GM19193 (cell line): Measurements from ENCODE around the gene GALNT13.

Experiments used
- POLR2A ChIP-seq: IDR thresholded peaks from 4 replicates; pipeline ENCODE4 v1.6.1; 2011; ENCODE audit not compliant: insufficient read depth, insufficient read length; ENCODE audit errors: extremely low read depth

Gene GALNT13

DNA sequence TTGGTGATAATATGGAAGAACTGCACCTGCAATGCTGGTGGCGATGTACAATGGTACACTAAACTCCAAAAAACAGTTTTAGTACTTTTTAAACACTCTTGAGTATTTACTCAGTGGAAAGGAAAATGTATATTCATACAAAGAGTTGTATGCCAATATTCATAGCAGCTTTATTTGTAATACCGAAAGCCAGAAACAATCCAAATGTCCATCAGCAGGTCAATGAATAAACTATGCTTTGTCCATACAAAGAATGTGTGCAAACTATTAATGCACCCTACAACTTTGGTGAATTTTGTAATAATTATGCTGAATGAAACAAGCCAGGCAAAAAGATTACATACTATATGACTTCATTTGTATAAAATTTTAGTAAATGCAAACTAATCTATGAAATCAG is 396.3 kb downstream of the GALNT13 start:
- no peak for TF ChIP-seq POLR2A

- no peak for TF ChIP-seq POLR2A
These were observed 408.8 kb downstream of the GALNT13 start for GRCh38 chr2:154280543-154280942.

GRCh38 chr2:154289870-154290269 is 418.1 kb downstream of the GALNT13 start:
- TF ChIP-seq POLR2A: no peak

DNA sequence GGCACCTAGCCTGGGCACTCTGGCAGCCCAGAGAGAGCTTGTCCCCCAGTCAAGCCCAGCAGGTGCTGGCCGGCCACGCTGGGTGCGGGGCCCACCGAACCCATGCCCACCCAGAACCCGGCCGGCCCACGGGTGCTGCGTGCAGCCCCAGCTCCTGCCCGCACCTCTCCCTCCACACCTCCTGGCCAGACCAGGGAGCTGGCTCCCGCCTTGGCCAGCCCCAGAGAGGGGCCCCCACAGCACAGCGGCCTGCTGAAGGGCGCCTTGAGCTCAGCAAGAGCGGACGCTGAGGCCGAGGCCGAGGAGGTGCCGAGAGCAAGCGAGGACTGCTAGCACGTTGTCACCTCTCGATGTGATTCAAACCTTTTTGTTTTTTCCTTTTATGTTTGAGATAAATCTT is 419.8 kb downstream of the GALNT13 start:
- no peak for TF ChIP-seq POLR2A

DNA sequence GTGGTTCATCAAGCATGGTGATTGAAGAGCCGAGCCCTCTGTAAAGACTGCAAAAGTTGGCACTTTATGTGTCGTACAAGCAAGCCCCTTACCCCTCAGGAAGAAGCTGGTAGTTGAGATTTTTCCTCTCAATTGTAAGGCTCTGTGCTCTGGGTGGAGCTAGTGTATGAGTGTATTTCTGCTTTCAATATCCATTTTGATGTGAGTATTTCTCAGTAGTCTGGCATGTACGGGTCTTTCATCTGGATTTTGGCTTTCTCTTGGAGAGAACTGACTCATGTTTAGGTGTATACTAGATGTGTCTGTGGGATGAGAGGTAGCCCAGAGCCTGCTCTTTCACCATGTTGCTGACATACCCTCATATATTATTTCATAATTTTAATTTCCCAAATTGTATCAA is 420.2 kb downstream of the GALNT13 start:
- TF ChIP-seq POLR2A: no peak

- no peak for TF ChIP-seq POLR2A
These were observed 422.1 kb downstream of the GALNT13 start for GRCh38 chr2:154293864-154294263.

- TF ChIP-seq POLR2A: no peak
These were observed 434.7 kb downstream of the GALNT13 start for GRCh38 chr2:154306266-154306970.

DNA sequence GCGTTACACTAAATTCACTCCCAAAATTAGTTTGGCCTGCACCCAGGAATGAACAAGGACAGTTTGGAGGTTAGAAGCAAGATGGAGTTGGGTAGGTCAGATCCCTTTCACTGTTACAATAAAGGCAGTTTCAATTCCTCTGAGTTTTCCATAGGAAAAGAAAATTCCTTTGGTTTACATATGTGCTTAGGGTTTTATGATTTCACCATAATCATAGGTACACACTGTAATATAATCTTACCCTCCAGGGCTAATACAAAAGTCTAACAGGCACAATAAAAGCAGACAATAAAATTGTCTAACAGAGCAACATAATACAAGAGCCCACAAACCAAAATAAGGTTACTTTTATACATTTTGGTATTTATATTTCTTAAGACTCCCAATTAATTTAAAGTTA is 435.3 kb downstream of the GALNT13 start:
- no peak for TF ChIP-seq POLR2A

- no peak for TF ChIP-seq POLR2A
These were observed 452.9 kb downstream of the GALNT13 start for GRCh38 chr2:154324601-154325000.

GRCh38 chr2:154329510-154329909 is 457.8 kb downstream of the GALNT13 start:
- no peak for TF ChIP-seq POLR2A

DNA sequence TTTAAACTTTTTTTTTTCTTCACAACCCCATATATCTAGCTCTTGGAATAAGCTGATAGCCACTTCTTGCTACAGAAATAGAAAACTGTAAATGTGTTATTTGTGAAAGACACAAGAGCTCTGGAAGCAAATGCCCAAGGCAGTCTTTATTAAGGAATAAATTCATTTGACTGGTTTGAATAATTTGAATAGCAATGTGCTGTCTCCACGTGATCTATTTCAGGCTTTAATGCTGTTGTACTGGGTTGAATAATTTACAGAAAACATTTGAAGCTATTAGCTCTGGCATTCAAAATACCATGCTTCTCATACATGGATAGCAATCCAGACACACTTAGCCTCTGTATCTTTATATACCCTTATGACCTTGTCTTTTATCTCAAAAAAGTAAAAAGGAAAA is 460.1 kb downstream of the GALNT13 start:
- TF ChIP-seq POLR2A: no peak

DNA sequence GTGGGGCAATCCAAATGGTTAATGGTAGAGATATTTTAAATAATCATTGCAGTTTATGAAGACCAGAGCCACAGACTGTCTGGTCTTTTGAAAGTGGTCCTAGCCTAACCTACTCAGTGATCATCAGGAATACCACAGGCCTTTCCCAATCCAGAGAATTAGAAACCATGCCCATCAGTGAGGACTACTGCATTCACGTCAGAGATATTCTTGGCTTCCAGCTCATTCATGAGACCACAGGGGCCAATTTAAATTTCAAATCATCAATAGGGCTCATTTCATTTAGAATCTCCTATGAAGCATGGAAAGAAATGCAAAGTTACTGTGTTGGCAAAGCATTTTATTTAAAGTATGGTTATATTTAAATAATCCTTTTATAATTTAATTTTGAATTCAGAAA is 464.5 kb downstream of the GALNT13 start:
- TF ChIP-seq POLR2A: no peak

- no peak for TF ChIP-seq POLR2A
These were observed 466.7 kb downstream of the GALNT13 start for GRCh38 chr2:154338352-154338967.

GRCh38 chr2:154343282-154343681 is 471.6 kb downstream of the GALNT13 start:
- no peak for TF ChIP-seq POLR2A

- no peak for TF ChIP-seq POLR2A
These were observed 479.2 kb downstream of the GALNT13 start for GRCh38 chr2:154350911-154351310.

GRCh38 chr2:154361276-154361675 is 489.6 kb downstream of the GALNT13 start:
- no peak for TF ChIP-seq POLR2A

- no peak for TF ChIP-seq POLR2A
These were observed 496.4 kb downstream of the GALNT13 start for GRCh38 chr2:154368153-154368552.

DNA sequence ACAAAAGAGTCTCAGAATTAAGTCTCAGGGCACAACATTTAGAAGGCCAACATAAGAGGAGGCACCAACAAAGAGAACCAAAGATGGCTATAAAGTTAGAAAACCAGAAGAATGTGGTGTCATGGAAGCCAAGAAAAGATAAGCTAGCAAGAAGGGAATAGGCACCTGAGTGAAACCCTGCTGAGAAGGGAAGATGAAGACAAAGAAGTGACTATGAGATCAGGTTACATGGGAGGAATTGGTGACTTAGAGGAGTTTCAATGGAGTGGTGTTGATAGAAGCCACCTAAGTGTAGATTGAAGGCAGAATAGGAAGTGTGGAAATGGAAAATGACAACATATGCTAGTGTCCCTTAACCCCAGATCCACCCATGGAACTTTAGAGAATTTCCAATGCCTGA is 499.2 kb downstream of the GALNT13 start:
- no peak for TF ChIP-seq POLR2A

- TF ChIP-seq POLR2A: no peak
These were observed 502.7 kb downstream of the GALNT13 start for GRCh38 chr2:154374416-154374815.
